Measurements from ENCODE around the gene OR14I1.

DNA sequence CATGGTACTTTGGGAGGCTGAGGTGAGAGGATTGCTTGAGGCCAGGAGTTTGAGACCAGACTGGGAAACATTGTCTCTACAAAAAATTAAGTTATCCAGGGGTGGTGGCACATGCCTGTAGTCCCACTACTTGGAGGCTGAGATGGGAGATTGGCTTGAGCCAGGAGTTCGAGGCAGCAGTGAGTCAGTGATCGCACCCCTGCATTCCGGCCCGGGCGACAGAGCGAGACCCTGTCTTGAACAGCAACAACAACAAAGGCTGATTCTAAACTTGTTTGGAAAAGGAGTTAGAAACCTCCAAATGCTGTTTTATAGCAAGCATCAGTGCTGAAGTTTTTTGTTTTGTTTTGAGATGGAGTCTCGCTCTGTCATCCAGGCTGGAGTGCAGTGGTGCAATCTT is 38.3 kb upstream of the OR14I1 start:
- TF ChIP-seq, protein P1, sequence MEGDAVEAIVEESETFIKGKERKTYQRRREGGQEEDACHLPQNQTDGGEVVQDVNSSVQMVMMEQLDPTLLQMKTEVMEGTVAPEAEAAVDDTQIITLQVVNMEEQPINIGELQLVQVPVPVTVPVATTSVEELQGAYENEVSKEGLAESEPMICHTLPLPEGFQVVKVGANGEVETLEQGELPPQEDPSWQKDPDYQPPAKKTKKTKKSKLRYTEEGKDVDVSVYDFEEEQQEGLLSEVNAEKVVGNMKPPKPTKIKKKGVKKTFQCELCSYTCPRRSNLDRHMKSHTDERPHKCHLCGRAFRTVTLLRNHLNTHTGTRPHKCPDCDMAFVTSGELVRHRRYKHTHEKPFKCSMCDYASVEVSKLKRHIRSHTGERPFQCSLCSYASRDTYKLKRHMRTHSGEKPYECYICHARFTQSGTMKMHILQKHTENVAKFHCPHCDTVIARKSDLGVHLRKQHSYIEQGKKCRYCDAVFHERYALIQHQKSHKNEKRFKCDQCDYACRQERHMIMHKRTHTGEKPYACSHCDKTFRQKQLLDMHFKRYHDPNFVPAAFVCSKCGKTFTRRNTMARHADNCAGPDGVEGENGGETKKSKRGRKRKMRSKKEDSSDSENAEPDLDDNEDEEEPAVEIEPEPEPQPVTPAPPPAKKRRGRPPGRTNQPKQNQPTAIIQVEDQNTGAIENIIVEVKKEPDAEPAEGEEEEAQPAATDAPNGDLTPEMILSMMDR (IDR thresholded peaks at IDR 0.05 in 8 of 11, conservative IDR thresholded peaks at IDR 0.05 in 3 of 11), result no peak
- TF ChIP-seq POLR2AphosphoS5 (IDR thresholded peaks at IDR 0.05), result no peak
